Smooth muscle cell (in vitro differentiated cells): Measurements from ENCODE around the gene EIF4B. TPM values are rescaled to one million over a fixed set of nuclear protein-coding genes. Genes with fewer than 3 reads are reported as not detected.

Source experiments
- DNase-seq: peaks from one replicate; lab custom pipeline; 2025; ENCODE audit not compliant: unreplicated experiment; lab: John Stamatoyannopoulos, UW
- H2AFZ ChIP-seq: fragments of 200-600 bp; sonication (generic); 2 replicates; pipeline ENCODE4 v1.6.0; 2016; ENCODE audit warnings: antibody characterized with exemption, low read depth, mild to moderate bottlenecking
- H3F3A ChIP-seq: fragments of 200-600 bp; sonication (generic); 2 replicates; pipeline ENCODE4 v1.6.0; 2017; ENCODE audit warnings: antibody characterized with exemption, low read depth
- H3K27ac ChIP-seq: fragments of 200-600 bp; sonication (generic); 2 replicates; pipeline ENCODE4 v1.5.1; 2016; ENCODE audit warnings: low read depth, mild to moderate bottlenecking
- H3K27me3 ChIP-seq: fragments of 200-600 bp; sonication (generic); 2 replicates; pipeline ENCODE4 v1.6.1; 2016; ENCODE audit warnings: low read depth, mild to moderate bottlenecking
- H3K36me3 ChIP-seq: fragments of 200-600 bp; sonication (generic); 2 replicates; pipeline ENCODE4 v1.5.1; 2016; ENCODE audit warnings: low read depth
- H3K4me1 ChIP-seq: fragments of 200-600 bp; sonication (generic); 2 replicates; pipeline ENCODE4 v1.5.1; 2016; ENCODE audit warnings: low read depth
- H3K4me2 ChIP-seq: fragments of 200-600 bp; sonication (generic); 2 replicates; pipeline ENCODE4 v1.6.0; 2016; ENCODE audit warnings: mild to moderate bottlenecking
- H3K4me3 ChIP-seq: fragments of 200-600 bp; sonication (generic); 2 replicates; pipeline ENCODE4 v1.5.1; 2016; ENCODE audit warnings: mild to moderate bottlenecking
- H3K79me2 ChIP-seq: fragments of 200-600 bp; sonication (generic); 2 replicates; pipeline ENCODE4 v1.6.0; 2016; ENCODE audit warnings: low read depth, mild to moderate bottlenecking
- H3K9ac ChIP-seq: fragments of 200-600 bp; sonication (generic); 2 replicates; pipeline ENCODE4 v1.6.0; 2016; ENCODE audit warnings: low read depth
- H3K9me3 ChIP-seq: fragments of 200-600 bp; sonication (generic); replicated peaks from 2 replicates; pipeline ENCODE4 v1.5.1; 2016; ENCODE audit warnings: low read depth
- H4K20me1 ChIP-seq: fragments of 200-600 bp; sonication (generic); 2 replicates; pipeline ENCODE4 v1.6.0; 2016; ENCODE audit warnings: low read depth
- CTCF ChIP-seq: fragments of 200-600 bp; sonication (generic); IDR thresholded peaks from 2 replicates; pipeline ENCODE4 v1.5.1; 2017; ENCODE audit warnings: borderline replicate concordance, mild to moderate bottlenecking, antibody characterized with exemption; ENCODE audit not compliant: insufficient read depth, poor library complexity, severe bottlenecking
- WGBS: methylation state at CpG from one replicate; pipeline ENCODE4 v1.1.7; 2016; ENCODE audit warnings: low lambda C conversion rate; 5-methylcytosine and 5-hydroxymethylcytosine counted together
- polyA plus RNA-seq: library from polyadenylated mRNA; unstranded; fragments of >200 nt; fragmentation: Nextera tagmentation; extraction: Ambion mirVana; gene quantifications from 2 replicates; pipeline ENCODE4 v1.2.1, GENCODE V29; 2016
- total RNA-seq: library from RNA; depleted of rRNA; stranded (reverse); fragments of >200 nt; gene quantifications from 2 replicates; pipeline ENCODE4 v1.2.3, GENCODE V29; 2014

EIF4B gene
- total and polyA plus RNA-seq, 2 experiments from 2014 or later = 39.9 to 241 TPM

- H3F3A ChIP-seq = no peaks in the 10 kb centered on the region
- H3K79me2 ChIP-seq = no peaks in the 10 kb centered on the region
- no peak for TF ChIP-seq CTCF
- DNase-seq = no peak
- no peaks in the 10 kb centered on the region for H3K27me3 ChIP-seq
- H3K36me3 ChIP-seq = no peaks in the 10 kb centered on the region
- no peak overlapping the region for H3K9ac ChIP-seq
- H4K20me1 ChIP-seq = peaks cover 47% of the 10 kb centered on the region
- H3K4me3 ChIP-seq = no peak overlapping the region
- H3K27ac ChIP-seq = no peak overlapping the region
- H3K4me1 ChIP-seq = no peaks in the 10 kb centered on the region
- H2AFZ ChIP-seq = no peak overlapping the region
- WGBS = 81% methylated on average over 15 of the region's 15 CpGs
- H3K4me2 ChIP-seq = no peak overlapping the region
- no peaks in the 10 kb centered on the region for H3K9me3 ChIP-seq
Observed at GRCh38 chr12:53068811-53069585, 62.7 kb downstream of the EIF4B start.

GRCh38 chr12:53069621-53070410 lies 63.6 kb downstream of the EIF4B start:
- H3K79me2 ChIP-seq = no peaks in the 10 kb centered on the region
- H3K4me2 ChIP-seq = no peak overlapping the region
- no peaks in the 10 kb centered on the region for H3K36me3 ChIP-seq
- no peak overlapping the region for H3K4me3 ChIP-seq
- H3K27me3 ChIP-seq = no peaks in the 10 kb centered on the region
- peaks cover 55% of the 10 kb centered on the region for H4K20me1 ChIP-seq
- H3K4me1 ChIP-seq = no peaks in the 10 kb centered on the region
- H3K9ac ChIP-seq = no peak overlapping the region
- WGBS = 93% methylated on average over 12 of the region's 12 CpGs
- DNase-seq = no peak
- H3K9me3 ChIP-seq = no peaks in the 10 kb centered on the region
- no peak overlapping the region for H3K27ac ChIP-seq
- TF ChIP-seq CTCF = no peak
- H3F3A ChIP-seq = no peaks in the 10 kb centered on the region
- H2AFZ ChIP-seq = no peak overlapping the region

- DNase-seq = no peak
- Histone ChIP-seq H3K9me3 (no peaks in the 10 kb centered on the region), H3K9ac (no peak overlapping the region), H3F3A (no peaks in the 10 kb centered on the region), H3K4me1 (no peaks in the 10 kb centered on the region), H3K36me3 (no peaks in the 10 kb centered on the region), H2AFZ (no peak overlapping the region), H3K79me2 (no peaks in the 10 kb centered on the region), H3K27me3 (no peaks in the 10 kb centered on the region), H4K20me1 (peaks cover 52% of the 10 kb centered on the region), H3K4me3 (no peak overlapping the region), H3K27ac (no peak overlapping the region), H3K4me2 (no peak overlapping the region)
- WGBS = 66% methylated on average over 7 of the region's 7 CpGs
- no peak for TF ChIP-seq CTCF
Observed at GRCh38 chr12:53070877-53071492, 64.7 kb downstream of the EIF4B start.
